Stimulated activated CD4-positive, alpha-beta T cell treated with anti-CD3 and anti-CD28 coated beads, Interleukin-2, amount 100 ng/mL, for 48 hours (primary cell): Measurements from ENCODE around the gene SLC51B.
A peak's percentile ranks its signal among the peaks of the same experiment; 100 is the strongest.
"Not testable (repeated sequence)": the region's sequence is repeated elsewhere in the genome, so short reads cannot be mapped to it uniquely, and the experiment has no call there.

Experiments used
- DNase-seq, 2 donors: peaks; one replicate each; pipeline ENCODE4 v3.0.0-alpha.2; 2020

The SLC51B gene

DNA sequence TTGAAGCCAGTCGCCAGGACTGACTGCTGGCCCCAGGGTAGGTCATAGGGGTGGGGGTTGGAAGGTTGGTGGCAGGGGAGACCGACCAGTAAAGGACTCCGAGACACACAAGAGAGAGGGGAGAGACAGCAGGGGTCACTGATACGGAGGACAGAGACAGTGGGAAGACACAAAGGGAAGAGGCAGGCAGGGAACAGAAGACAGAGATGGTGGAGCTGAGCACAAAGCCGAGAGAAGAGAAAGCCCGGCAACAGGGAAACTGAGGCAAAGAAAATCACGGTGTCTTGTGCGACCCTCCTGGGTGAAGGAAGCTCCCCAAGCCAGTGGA lies 22.1 kb downstream of the SLC51B start:
- no peak for DNase-seq

DNA sequence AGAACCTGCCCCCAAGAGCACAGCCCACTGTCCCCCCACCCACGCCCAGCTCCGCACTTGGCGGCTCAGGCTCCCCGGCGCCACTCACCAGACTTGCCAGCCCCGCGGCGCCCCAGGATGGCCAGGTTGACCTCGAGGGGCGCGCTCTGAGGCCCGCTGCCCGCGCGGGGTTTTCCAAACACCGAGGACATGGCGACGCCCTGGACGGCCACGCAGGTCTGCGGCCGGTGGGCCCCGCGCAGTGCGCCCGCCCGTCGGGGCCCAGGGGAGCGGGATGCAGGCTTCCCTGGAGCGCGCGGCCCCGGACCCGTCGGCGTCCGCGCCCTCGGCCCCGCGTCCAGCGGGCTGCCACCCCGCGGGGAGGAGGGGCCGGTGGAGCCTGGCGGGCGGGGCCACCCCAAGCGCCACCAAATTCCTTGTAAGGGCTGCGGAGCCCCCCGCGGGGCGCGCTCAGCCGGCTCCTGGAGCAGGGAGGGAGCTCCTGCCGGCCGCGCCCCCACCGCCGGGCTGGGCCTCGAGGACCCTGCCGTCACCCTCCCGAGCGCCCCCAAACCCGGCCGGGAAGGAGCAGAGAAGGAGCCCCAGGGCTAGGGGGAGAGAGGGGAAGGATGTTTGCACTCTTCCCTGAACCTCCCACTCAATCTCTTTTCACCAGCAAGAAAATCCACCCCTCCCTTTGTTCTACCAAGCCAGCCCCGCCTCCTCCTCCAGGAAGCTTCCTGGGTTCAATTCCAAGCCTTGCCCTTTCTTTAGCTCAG lies 22.6 kb downstream of the SLC51B start, which contains the start of gene RASL12:
TSS of gene RASL12 (minus strand) at position 347 of the 758 bp plus-strand sequence. CDS start at position 191, 156 bp downstream.
- no peak for DNase-seq

DNA sequence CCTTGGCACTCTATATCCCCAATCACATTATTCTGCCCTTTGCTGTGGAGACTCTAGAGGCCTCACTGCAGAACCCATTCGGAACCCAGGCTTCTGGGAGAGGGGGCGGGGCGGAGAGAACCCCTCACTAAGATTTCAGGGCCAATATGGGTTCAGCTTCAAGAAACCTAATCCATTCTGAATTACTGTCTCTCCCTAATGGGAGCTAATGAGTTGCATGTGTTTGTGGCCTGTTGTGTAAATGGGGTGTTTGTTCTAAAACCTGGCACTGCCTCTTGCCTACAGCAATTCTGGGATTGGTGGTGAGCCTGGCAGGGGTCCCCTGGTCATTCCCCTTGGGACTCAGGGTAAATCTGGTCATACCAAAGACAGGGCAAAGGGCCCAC lies 23.2 kb downstream of the SLC51B start:
- DNase-seq, result no peak

DNA sequence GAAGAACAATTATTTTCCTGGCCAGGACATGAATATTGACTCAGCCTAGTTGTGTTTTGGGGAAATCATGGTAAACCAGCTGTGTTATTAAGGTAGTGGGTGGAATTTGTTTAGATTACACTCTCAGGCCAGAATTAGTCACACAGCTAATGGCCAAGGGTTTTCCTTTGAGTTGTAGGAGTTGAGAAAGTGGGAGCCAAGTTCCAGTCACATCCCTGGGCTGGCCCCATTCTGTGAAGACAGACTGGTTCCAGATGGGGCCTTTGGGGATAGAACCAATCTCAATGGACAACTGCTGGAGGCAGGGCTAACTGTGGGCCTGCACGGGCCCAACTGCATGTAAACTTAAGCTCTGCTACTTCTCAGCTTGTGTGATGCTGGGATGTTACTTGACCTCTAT lies 24.0 kb downstream of the SLC51B start:
- DNase-seq, result no peak

DNA sequence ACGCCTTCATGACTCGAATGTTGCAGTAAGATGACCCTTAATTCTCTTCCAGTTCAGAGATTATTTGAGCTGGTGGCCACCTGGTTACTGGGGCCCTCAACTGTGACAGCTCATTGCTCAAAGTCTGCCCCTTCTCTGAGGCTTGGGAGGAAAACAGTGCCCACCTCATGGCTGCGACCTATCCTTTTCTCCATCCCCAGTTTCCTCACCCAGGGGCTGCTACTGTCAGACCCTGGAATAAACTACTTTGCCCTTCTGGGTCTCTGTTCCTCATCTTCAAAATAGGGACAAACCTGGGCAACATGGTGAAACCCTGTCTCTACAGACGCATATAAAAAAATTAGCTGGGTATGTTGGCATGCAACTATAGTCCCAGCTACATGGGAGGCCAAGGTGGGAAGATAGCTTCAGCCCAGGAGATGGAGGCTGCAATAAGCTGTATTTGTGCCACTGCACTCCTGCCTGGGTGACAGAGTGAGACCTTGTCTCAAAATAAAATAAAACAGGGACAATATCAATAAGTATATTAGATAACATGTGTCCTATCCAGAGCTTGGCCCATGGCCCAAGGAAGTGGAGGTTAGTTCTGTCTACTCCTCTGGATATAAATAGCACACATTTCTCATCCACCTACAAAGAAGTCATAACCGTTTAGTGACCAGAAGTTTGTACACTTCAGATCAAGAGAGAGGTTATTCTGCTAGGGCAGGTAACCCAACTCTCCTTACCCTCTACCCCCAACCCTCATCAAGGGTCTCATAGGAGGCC lies 24.8 kb downstream of the SLC51B start:
- no peak for DNase-seq

DNA sequence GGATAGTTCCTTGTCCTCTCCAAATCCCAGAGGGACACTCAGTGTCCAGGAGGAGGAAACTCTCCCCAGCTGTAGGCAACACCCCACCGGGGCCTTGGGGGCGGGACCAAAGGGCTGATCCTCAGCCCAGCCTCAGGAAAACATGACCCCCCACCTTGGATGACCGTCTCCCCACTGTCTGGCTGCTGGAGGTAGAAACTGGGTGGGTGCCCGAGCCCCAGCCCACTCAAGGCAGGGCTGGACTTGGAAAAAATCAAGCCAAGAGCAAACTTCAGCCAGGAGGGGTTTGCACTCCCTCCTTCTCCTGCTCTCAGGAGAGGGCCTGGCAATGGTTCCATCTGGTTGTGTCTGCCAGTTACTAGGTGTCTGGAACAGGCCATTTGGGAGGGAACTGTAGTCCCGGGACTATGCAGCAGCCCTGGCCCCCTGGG lies 26.2 kb downstream of the SLC51B start:
- DNase-seq, result no peak

DNA sequence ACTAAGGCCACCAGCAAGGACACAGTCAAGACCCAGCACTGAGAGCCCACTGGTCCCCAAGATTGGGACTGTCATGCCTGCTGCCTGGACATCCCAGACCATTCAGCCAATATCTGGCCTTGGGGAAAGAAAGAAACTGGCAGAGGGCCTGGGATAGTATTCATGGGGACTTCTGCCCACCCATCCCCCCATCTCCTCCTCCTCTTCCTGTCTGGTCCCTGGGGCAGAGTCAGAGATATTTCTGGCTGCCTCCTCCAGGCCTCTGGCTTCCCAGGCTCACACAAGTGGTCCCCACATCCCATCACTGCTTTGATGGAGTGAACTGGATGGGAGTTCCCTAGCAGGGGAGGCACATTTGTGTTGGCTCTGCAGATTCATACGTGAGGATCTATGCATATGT lies 26.8 kb downstream of the SLC51B start:
- DNase-seq, result no peak

DNA sequence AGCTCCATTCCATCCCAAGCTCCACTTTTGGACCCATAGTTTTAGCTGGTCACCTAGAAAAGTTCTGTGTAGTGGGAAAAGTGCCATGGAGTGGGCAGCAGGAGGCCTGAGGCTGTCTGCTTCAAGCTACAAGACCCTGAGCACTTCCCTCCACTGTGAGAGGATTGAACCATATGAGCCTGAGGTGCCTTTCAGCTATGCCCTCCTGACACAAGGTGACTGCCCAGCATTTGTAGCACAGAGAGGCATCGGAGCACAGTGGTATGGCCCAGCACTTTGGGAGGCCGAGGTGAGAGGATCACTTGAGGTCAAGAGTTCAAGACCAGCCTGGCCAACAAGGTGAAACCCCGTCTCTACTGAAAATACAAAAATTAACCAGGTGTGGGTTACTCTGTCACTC lies 27.4 kb downstream of the SLC51B start:
- DNase-seq, result no peak

DNA sequence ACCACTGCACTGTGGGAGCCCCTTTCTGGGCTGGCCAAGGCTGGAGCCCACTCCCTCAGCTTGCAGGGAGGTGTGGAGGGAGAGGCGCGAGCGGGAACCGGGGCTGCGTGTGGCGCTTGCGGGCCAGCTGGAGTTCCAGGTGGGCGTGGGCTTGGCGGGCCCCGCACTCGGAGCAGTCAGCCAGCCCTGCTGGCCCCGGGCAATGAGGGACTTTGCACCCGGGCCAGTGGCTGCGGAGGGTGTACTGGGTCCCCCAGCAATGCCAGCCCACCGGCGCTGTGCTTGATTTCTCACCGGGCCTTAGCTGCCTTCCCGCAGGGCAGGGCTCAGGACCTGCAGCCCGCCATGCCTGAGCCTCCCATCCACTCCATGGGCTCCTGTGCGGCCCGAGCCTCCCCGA lies 29.8 kb downstream of the SLC51B start:
- DNase-seq, result not testable (repeated sequence)

DNA sequence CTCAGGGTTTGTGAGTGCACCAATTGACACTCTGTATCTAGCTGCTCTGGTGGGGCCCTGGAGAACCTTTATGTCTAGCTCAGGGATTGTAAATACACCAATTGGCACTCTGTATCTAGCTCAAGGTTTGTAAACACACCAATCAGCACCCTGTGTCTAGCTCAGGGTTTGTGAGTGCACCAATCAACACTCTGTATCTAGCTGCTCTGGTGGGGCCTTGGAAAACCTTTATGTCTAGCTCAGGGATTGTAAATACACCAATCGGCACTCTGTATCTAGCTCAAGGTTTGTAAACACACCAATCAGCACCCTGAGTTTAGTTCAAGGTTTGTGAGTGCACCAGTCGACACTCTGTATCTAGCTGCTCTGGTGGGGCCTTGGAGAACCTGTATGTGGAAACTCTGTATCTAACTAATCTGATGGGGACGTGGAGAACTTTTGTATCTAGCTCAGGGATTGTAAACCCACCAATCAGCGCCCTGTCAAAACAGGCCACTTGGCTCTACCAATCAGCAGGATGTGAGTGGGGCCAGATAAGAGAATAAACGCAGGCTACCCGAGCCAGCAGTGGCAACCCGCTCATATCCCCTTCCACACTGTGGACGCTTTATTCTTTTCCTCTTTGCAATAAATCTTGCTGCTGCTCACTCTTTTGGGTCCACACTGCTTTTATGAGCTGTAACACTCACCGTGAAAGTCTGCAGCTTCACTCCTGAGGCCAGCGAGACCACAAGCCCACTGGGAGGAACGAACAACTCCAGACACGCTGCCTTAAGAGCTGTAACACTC lies 30.6 kb downstream of the SLC51B start:
- not testable (repeated sequence) for DNase-seq

DNA sequence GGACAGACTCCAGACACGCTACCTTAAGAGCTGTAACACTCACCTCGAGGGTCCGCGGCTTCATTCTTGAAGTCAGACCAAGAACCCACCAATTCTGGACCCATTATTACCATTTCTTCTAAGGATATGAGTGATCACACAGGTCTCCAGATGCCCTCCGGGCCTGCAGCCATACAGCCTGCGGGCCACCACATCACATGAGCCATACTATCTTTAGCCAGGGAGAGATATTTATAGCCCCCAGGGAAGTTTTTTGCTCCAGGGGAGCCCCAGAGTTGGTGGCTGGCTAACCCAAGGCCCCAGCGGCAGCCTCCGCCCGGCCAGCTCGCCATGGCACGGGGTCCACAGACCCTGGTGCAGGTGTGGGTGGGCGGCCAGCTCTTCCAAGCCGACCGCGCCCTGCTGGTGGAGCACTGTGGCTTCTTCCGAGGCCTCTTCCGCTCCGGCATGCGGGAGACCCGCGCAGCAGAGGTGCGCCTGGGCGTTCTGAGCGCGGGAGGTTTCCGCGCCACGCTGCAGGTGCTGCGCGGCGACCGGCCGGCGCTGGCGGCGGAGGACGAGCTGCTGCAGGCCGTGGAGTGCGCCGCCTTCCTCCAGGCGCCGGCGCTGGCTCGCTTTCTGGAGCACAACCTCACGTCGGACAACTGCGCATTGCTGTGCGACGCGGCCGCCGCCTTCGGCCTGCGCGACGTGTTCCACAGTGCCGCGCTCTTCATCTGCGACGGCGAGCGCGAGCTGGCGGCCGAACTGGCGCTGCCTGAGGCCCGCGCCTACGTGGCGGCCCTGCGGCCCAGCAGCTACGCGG lies 31.5 kb downstream of the SLC51B start, which contains the start of gene KBTBD13:
TSS of gene KBTBD13 (plus strand) at position 261 of the 805 bp plus-strand sequence. CDS start at position 331, 70 bp downstream.
- no peak for DNase-seq

DNA sequence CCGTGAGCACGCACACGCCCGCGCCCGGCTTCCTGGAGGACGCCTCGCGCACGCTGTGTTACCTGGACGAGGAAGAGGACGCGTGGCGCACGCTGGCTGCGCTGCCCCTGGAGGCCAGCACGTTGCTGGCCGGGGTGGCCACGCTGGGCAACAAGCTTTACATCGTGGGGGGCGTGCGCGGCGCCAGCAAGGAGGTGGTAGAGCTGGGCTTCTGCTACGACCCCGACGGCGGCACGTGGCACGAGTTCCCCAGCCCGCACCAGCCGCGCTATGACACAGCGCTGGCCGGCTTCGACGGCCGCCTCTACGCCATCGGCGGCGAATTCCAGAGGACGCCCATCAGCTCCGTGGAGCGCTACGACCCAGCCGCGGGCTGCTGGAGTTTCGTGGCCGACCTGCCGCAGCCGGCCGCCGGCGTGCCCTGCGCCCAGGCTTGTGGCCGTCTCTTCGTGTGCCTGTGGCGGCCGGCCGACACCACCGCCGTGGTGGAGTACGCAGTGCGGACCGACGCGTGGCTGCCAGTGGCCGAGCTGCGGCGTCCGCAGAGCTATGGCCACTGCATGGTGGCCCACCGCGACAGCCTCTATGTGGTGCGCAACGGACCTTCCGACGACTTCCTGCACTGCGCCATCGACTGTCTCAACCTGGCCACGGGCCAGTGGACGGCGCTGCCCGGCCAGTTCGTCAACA lies 32.2 kb downstream of the SLC51B start:
- DNase-seq, result no peak

DNA sequence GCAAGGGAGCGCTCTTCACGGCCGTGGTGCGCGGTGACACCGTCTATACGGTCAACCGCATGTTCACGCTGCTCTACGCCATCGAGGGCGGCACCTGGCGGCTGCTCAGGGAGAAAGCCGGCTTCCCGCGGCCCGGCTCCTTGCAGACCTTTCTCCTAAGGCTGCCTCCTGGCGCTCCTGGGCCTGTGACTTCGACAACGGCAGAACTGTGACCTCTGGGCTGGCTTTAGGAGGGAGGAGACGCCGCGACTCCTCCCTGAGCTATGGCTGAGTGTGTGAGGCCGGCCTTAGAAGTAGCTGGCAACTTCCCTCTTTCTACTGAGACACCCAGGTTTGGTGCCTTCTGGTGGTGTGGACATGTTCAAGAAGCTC lies 32.8 kb downstream of the SLC51B start:
- peak; percentile 48 to 51 for DNase-seq

DNA sequence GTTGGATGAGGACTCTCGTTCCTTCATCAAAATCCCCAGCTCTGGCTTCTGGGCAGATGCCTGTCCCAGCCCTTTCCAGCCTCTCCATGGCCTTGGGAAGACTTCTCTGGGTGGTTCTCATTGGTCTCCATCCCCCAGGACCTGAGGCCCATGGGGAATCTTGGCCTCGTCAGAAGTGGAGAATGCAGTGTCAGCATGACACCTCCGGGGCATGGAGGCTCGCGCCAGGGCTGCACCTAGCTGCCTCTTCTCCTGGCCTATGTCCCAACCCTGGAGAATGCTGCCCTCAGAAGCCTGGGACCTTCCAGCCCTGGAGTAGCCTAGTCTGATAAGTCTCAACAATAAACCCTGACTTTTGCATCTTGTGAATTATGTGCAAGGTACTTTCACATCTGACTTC lies 34.4 kb downstream of the SLC51B start:
- DNase-seq, result no peak

DNA sequence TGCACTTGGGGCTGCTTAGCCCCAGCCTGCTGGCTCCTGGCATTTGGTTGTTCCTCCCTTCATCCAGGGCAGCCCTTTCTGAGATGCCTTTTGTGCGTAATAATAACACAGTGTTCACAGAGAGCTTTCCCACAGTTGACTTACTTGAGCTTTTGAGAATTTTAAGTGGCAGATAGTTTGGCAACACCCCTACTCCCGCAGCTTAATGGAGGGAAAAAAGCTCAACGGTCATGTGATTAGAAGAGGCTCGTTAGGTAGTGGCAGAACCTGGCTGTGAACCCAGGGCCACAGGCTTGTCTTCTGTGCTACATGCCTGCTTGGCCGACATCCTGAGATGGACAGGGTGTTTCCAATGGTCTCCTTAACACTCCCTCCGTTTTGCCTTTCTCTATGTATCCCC lies 36.1 kb downstream of the SLC51B start:
- no peak for DNase-seq

DNA sequence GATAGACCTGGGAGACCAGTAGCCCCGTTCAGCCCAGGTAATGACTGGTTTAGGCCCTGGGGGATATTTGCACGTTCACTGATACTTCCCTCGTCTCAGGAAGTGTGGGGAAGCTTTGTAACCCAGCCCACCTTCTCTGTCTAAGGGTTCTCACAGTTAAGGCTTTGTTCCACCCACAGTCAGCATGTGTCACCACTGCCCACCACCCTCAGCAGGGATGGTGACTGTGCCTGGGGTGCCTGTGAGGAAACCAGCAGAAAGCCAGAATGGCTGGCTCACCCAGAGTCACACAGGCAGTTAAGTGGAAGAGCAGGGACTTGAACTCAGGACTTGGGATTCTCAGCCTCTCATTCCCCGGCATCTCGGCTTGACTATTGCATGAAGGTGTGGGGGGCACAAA lies 36.6 kb downstream of the SLC51B start:
- peak in 1 of 2 donors; percentile 18 for DNase-seq

DNA sequence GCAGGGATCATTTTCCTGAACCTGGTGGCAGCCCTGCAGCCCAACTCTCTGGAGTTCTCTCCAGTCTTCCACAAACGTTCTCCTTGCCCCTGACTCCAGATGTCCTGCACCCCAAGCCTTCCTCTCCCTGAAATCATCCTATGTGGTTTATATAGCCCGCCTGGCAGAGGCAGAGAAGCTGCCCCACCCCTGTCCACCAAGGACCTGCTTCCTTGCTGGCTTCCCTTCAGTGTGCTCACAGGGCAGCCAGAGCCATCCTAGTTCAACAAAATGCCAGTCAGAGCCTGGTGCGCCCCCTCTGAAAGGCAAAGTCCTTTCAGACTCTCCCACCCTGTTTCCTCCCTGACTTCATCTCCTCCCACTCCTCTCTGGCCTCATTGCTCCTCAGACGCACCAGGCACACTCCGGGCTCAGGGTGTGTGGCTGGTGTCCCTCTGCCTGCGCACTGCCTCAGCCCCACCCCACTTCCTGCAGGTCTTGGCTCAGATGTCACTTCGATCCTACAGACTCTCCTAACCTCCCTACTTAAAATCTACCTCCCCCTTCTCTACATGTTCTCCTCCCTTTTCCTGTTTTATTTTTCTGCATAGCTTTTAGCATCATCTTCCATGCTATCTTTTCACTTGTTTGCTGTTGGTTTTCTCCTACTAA lies 37.2 kb downstream of the SLC51B start:
- peak in 1 of 2 donors; percentile 10 for DNase-seq

DNA sequence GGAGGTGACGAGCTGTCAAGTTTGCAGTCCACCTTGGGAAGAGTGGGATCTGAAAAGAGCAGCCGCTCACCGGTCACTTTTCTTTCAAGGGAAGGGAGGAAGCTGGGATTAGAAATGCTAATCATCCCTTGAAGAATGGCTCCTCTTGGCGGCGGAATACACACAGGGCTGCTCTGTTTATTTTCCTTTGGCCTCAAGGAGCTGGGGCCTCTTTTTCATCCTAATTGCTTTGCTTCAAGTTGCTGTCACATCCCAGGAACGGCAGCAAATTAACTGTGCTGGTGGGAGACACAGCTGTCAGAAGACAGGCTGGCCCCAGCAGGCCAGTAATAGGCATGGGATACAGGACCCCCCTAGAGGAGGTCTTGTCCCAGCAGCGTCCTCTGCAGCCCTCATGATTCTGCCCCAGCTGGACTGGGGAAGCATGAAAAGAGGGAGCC lies 38.1 kb downstream of the SLC51B start:
- no peak for DNase-seq

DNA sequence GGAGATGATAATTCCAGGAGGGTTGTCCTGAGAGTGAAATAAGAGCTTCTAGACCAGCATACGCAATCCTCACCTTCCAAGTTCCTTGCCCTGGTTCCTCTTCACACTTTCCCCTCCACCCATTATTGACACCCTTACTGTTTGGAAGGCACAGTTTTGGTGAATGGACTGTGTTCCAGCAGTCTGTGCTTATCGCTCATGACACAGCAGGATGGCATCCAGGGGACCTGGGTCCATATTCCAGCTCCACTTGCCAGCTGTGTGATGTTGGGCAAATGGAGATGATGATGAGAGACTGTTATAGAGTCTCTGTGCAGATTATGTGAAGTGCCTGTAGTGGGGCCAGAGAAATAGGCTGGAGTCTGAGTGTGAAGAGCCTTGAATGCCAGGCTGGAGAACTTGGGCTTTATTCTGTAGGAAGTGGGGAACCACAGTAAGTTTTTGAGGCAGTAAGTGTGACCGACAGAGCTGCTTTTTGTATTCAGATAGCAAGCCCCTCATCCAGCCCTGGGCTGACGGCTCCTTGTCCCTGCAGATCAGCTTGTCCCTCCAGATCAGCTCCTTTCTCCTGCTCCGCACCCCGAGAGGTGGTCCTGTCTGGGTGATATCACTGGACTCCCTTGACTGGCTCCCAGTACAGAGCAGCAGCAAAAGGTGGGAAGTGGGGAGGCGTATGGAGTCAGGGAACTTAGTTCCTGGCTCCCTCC lies 39.5 kb downstream of the SLC51B start:
- no peak for DNase-seq

DNA sequence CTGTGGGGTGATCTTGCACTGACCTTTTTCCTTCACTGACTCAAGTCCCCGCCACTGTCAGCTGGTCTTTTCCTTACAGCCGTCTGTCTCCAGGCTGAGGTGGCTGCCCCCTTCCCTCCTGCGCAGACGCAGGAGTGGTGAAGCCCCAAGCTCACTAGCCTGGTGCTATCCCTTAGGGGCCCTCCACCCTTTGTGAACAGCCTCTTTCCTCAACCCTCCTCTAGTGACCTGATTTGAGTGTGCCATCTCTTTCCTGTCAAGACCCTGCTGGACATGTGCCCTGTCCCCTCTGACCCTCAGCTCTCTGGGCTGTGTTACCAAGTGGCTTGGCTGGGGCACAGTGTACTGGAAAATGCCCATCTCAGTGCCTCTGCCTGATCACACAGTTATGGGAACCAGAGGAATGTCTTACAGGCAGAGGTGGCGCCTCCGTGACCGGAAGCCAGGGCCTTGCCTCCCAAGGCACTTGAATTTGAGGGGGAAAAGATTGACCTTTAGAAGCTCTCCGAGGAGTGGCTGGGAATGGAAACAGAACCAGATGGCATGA lies 40.1 kb downstream of the SLC51B start:
- no peak for DNase-seq
